Subcutaneous adipose tissue (tissue), 4 donors: Measurements from ENCODE around the gene TMCO2. TPM values are rescaled to one million over a fixed set of nuclear protein-coding genes. Genes with fewer than 3 reads are reported as not detected.

Experiments
- CTCF ChIP-seq: fragments of 450-650 bp; IDR thresholded peaks from one replicate; pipeline ENCODE4 v1.5.1; 2016; ENCODE audit warnings: low read depth, mild to moderate bottlenecking, control low read depth, antibody characterized with exemption, moderate library complexity
- total RNA-seq, 4 donors: library from RNA; depleted of rRNA; stranded (reverse); fragments of >200 nt; gene quantifications; one replicate each; pipeline ENCODE4 v1.1.0, GENCODE V29; 2016

TMCO2 gene
- total RNA-seq, 4 donors from 2014 or later = not detected

- no peak for TF ChIP-seq CTCF
Observed at GRCh38 chr1:40226192-40226591, 21.5 kb upstream of the TMCO2 start.

DNA sequence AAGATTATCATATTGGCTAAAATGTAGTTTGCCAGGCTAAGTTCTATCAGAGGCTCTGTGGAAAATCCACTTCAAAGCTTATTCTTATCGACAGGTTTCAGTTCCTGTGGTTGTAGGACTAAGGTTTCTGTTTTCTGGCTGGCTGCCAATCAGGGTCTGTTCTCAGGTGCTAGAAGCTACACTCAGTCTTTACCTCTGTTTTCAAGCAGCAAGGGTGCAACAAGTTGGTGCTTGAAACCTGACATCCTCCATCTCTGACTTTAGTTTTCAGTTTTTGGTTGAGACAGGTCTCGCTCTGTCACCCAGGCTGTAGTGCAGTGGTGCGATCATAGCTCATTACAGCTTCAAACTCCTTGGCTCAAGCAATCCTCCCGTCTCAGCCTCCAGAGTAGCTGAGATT lies 15.3 kb upstream of the TMCO2 start:
- no peak for TF ChIP-seq CTCF

- no peak for TF ChIP-seq CTCF
Observed at GRCh38 chr1:40239626-40240025, 8.1 kb upstream of the TMCO2 start.

DNA sequence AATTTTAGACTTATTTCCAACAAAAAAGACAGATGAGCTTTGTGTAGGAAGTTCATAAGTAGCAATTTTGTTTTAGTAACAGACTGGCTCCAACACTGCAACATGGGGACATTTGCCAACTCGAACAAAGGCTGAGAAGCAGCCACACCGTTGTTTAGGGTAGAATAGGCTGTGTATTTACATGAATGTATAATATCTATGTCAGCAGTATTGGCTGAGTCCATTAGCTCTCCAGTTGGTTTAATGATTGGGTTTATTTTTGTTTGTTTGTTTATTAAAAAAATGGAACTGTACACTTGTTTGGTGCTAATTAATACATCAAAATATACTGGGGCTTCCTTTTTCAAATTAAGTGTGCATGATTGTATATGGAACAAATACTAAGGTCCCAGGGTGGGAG lies 7.3 kb upstream of the TMCO2 start:
- no peak for TF ChIP-seq CTCF

DNA sequence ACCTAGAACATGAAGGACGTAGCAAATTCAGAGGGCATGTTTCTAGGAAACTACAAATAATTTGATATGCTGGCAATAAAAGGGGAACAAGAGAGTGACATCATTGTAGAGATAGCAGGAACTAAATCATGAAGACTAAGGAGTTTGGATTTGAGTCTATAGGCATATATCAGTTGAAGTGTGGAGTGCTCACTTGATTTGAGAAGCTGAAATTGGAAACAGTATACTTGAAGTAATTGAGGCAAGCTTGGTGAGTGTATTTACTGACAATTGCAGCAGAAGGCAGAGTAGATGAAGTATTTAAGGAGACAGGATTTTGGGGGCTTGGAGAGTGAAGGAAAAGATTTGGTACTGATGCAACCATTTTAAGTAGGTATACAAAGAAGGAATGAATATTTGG lies 6.4 kb upstream of the TMCO2 start:
- TF ChIP-seq CTCF = no peak

DNA sequence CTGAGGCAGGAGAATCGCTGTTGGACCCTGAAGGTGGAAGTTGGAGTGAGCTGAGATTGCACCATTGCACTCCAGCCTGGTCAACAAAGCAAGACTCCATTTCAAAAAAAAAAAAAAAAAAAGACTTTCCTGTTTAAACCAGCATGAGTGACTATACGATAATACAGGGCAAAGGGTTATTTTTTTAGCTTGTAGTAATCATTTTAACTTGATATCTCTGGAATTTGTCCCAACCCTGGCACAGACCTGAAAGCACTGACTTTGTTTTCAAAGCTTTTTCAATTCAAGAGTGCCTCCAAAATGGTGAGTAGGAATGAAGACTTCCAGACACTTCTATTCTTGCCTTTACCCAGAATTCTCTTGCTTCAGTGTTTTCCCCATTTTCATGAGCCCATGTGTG lies 4.4 kb upstream of the TMCO2 start:
- no peak for TF ChIP-seq CTCF

DNA sequence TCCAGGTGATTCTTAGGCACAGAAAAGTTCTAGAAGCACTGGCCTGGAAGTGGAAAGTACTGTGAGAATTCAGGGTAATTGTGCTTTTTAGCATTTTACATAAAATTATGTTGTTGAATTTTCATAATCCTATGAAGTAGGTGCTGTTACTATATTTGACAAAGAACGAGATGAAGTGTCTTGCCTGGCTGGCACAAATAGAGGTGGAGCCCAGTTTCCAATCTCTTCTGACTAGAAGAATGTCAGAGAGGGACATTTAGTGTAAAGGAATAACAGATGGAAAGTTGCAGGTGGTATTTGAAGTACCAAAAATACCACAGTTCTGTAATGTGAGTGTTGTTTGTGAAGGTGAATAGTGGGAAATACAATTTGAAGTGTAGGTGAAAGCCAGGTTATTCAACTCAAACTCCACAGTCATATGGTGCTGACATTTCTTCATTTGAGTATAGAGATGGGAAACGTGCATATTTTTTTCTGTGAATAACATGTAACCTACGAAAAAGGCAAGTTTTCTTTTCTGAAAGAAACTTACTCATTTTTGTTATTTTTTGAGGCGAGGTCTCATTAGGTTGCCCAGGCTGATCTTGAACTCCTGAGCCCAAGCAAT lies 3.5 kb upstream of the TMCO2 start:
- no peak for TF ChIP-seq CTCF
